GM23248 (cell line): ENCODE results near the gene OR9G1.

Source experiments
- EZH2 ChIP-seq: fragments of 200-600 bp; sonication (generic); IDR thresholded peaks from 2 replicates; pipeline ENCODE4 v1.6.1; 2018; ENCODE audit warnings: antibody characterized with exemption, mild to moderate bottlenecking; ENCODE audit not compliant: insufficient read depth, poor library complexity, severe bottlenecking
- EZH2phosphoT487 ChIP-seq: fragments of 200-600 bp; sonication (generic); IDR thresholded peaks from 2 replicates; pipeline ENCODE4 v1.6.1; 2018; ENCODE audit warnings: antibody characterized with exemption, moderate library complexity, mild to moderate bottlenecking, low read depth; ENCODE audit not compliant: insufficient read depth

DNA sequence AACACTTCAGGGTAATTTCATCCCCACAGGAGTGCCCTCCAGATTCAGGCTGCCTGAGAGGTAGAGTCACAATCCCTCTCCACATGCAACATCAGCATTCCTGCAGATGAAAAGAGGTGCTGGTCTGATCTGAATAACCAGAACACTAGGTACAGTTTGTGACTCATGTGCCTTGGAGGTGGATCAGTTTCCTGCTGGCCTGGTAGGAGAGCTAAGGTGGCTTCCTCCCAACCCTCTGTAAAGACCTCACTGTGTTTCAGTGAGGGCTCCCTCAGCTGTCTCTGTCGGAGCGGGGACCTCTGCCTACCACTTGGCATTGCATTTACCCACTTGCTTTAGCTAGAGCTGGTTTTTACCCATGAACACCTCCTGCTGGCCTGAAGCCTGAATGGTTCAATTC lies 7.6 kb downstream of the OR9G1 start:
- no peak for TF ChIP-seq EZH2
- TF ChIP-seq EZH2phosphoT487 = no peak
